Endothelial cell (in vitro differentiated cells): ENCODE data around the gene PCSK5. TPM values are rescaled to one million over a fixed set of nuclear protein-coding genes. Genes with fewer than 3 reads are reported as not detected.
"Not testable (repeated sequence)": the region's sequence is repeated elsewhere in the genome, so short reads cannot be mapped to it uniquely, and the experiment has no call there.

Source experiments
- DNase-seq: peaks from one replicate; pipeline ENCODE4 v3.0.0; 2021; ENCODE audit warnings: low spot score
- H3K27ac Mint-ChIP-seq: one replicate; pipeline ENCODE4 v1.8.0; 2021; ENCODE audit warnings: mixed read lengths, inconsistent platforms; ENCODE audit not compliant: unreplicated experiment
- H3K27me3 Mint-ChIP-seq: one replicate; pipeline ENCODE4 v1.8.0; 2021; ENCODE audit warnings: mild to moderate bottlenecking, moderate library complexity, mixed read lengths, inconsistent platforms; ENCODE audit not compliant: unreplicated experiment
- H3K36me3 Mint-ChIP-seq: one replicate; pipeline ENCODE4 v1.8.0; 2021; ENCODE audit warnings: mild to moderate bottlenecking, low read depth, mixed read lengths, inconsistent platforms; ENCODE audit not compliant: unreplicated experiment
- H3K4me1 Mint-ChIP-seq: one replicate; pipeline ENCODE4 v1.8.0; 2021; ENCODE audit warnings: mild to moderate bottlenecking, mixed read lengths, inconsistent platforms; ENCODE audit not compliant: unreplicated experiment
- H3K4me3 Mint-ChIP-seq: one replicate; pipeline ENCODE4 v1.8.0; 2021; ENCODE audit warnings: mild to moderate bottlenecking, mixed read lengths, inconsistent platforms; ENCODE audit not compliant: unreplicated experiment
- H3K9me3 Mint-ChIP-seq: one replicate; pipeline ENCODE4 v1.8.0; 2021; ENCODE audit warnings: mixed read lengths, inconsistent platforms; ENCODE audit not compliant: unreplicated experiment
- total RNA-seq: library from RNA; stranded (reverse); fragmentation: NEBNext Ultra II Directional; extraction: Animal tissue kit (Norgen Biotek cat#: 25700); gene quantifications from one replicate; pipeline ENCODE4 v1.2.1, GENCODE V29; 2021; ENCODE audit not compliant: unreplicated experiment
- TF ChIP-seq, protein P1 (sequence below): fragments of 200-600 bp; sonication (generic); IDR thresholded peaks from one replicate; pipeline ENCODE4 v1.5.0; 2021; ENCODE audit warnings: antibody characterized with exemption; ENCODE audit not compliant: unreplicated experiment

PCSK5 gene
- total RNA-seq, 1 donor from 2014 or later, result 3.1 TPM

DNA sequence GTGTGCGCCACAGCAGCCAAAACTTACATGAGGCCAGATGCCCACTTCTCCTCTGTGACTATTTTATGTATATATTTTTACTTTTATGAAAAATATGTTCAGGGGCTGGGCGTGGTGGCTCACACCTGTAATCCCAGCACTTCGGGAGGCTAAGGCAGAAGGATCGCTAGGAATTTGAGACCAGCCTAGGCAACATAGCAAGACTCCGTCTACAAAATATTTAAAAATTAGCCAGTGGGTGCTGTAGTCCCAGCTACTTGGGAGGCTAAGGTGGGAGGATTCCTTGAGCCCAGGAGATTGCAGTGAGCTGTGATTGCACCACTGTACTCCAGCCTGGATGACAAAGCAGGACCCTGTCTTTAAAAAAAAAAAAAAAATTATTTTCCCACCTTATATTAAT lies 420.5 kb downstream of the PCSK5 start:
- H3K27me3 Mint-ChIP-seq, result no peaks in the 10 kb centered on the region
- no peaks in the 10 kb centered on the region for H3K4me1 Mint-ChIP-seq
- DNase-seq, result no peak
- H3K27ac Mint-ChIP-seq, result no peak overlapping the region
- no peaks in the 10 kb centered on the region for H3K36me3 Mint-ChIP-seq
- no peaks in the 10 kb centered on the region for H3K9me3 Mint-ChIP-seq
- H3K4me3 Mint-ChIP-seq, result no peak overlapping the region
- TF ChIP-seq, protein P1, sequence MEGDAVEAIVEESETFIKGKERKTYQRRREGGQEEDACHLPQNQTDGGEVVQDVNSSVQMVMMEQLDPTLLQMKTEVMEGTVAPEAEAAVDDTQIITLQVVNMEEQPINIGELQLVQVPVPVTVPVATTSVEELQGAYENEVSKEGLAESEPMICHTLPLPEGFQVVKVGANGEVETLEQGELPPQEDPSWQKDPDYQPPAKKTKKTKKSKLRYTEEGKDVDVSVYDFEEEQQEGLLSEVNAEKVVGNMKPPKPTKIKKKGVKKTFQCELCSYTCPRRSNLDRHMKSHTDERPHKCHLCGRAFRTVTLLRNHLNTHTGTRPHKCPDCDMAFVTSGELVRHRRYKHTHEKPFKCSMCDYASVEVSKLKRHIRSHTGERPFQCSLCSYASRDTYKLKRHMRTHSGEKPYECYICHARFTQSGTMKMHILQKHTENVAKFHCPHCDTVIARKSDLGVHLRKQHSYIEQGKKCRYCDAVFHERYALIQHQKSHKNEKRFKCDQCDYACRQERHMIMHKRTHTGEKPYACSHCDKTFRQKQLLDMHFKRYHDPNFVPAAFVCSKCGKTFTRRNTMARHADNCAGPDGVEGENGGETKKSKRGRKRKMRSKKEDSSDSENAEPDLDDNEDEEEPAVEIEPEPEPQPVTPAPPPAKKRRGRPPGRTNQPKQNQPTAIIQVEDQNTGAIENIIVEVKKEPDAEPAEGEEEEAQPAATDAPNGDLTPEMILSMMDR, result no peak

DNA sequence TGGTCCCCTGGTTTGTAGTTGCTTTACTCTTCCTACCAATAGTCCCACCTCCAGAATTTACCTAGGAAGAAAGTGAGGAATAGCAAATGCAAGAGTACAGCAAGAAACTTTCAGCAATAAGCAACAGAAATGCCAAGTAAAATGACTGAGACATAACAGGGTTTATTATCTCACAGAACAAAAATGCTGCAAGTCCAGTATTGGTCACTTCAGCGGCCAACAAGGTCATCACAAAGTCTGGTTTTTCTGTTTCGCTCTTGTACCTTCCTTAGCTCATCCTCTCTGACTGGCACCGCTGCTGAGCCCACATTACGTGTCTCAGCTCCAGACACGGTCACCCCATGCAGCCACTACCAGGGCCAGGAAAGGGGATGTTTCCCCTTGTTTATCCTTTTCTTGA lies 421.1 kb downstream of the PCSK5 start:
- Mint-ChIP-seq H3K4me1 (no peaks in the 10 kb centered on the region), H3K27me3 (no peaks in the 10 kb centered on the region), H3K9me3 (no peaks in the 10 kb centered on the region), H3K36me3 (no peaks in the 10 kb centered on the region), H3K4me3 (no peak overlapping the region), H3K27ac (no peak overlapping the region)
- no peak for DNase-seq
- TF ChIP-seq, protein P1, result no peak

DNA sequence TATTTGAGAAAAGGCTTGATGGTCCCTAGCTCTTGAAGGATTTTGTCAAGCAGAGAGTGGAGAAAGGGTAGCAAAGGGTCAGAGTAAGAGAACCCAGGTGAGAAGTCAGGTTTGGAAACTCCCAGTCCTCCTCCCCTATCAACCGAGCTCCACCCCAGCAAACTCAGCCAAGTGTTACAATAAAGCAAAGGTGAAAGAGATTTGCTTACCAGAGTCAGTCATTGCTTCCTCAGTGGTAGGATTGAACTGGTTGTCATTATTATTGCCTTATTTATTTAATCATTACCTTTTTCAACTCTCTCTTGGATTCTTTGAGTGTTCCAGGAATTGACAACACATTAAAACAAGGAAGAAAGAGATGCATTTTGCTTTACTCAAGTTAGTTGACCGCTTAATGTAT lies 423.3 kb downstream of the PCSK5 start:
- Mint-ChIP-seq H3K27ac (no peak overlapping the region), H3K9me3 (no peaks in the 10 kb centered on the region), H3K27me3 (no peaks in the 10 kb centered on the region), H3K4me1 (no peaks in the 10 kb centered on the region), H3K36me3 (no peaks in the 10 kb centered on the region), H3K4me3 (no peak overlapping the region)
- TF ChIP-seq, protein P1, result no peak
- no peak for DNase-seq

DNA sequence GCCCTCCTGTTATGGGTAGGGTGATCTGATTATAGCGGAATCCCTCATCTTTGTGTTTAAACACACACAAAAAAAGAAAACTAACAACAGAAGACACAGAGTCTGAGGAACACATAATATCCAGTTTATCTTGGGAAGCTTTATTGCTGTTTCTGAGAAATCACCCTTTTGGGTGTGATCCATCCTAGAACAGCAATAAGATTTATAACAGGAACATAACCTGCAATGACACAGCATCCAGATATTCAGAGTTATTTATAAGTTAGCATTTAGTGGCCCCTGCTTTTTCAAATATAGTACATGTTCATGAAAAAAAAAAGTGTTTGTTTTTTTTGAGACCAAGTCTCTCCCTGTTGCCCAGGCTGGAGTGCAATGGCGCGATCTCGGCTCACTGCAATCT lies 423.8 kb downstream of the PCSK5 start:
- no peaks in the 10 kb centered on the region for H3K4me1 Mint-ChIP-seq
- no peak overlapping the region for H3K4me3 Mint-ChIP-seq
- no peaks in the 10 kb centered on the region for H3K27me3 Mint-ChIP-seq

DNA sequence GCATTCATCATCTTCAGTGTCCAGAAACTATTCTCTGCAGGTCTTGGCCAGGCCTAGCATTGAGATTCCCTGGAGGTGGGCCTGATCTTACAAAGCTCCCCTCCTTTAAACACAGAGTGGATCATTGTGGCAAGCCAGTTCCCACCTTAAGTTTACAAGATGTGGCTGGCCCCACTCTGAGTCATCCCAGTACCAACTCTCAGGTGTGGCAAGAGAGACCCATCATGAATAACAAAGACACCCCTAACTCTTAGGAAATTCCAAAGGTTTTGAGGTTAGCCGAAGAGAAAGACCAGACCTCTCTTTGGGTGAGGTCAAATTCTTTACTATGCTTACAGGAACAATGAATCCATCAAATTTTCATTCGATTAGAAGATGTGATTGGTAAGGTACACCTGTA lies 425.6 kb downstream of the PCSK5 start:
- TF ChIP-seq, protein P1, result no peak
- Mint-ChIP-seq H3K4me3 (no peak overlapping the region), H3K27me3 (peaks cover under 1% of the 10 kb centered on the region), H3K4me1 (peaks cover under 1% of the 10 kb centered on the region), H3K27ac (no peak overlapping the region), H3K9me3 (no peaks in the 10 kb centered on the region), H3K36me3 (no peaks in the 10 kb centered on the region)
- no peak for DNase-seq

More for the DNA sequence above, 423.8 kb downstream of the PCSK5 start:
- Mint-ChIP-seq H3K9me3 (no peaks in the 10 kb centered on the region), H3K27ac (no peak overlapping the region), H3K36me3 (no peaks in the 10 kb centered on the region)
- no peak for DNase-seq
- TF ChIP-seq, protein P1, result no peak

DNA sequence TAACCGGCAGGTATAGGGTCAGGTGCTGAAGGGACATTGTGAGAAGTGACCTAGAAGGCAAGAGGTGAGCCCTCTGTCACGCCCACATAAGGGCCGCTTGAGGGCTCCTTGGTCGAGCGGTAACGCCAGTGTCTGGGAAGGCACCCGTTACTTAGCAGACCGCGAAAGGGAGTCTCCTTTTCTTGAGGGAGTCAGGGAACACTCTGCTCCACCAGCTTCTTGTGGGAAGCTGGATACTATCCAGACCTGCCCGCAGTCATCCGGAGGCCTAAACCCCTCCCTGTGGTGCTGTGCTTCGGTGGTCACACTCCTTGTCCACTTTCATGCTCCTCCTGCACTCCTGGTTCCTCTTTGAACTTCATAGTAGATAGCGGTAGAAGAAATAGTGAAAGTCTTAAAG lies 429.0 kb downstream of the PCSK5 start:
- not testable (repeated sequence) for H3K27me3 Mint-ChIP-seq, H3K36me3 Mint-ChIP-seq, H3K4me1 Mint-ChIP-seq, H3K4me3 Mint-ChIP-seq, DNase-seq, H3K27ac Mint-ChIP-seq, H3K9me3 Mint-ChIP-seq
